GM21825 (cell line): ENCODE measurements around the gene TREML1.
"Not testable (repeated sequence)": the region's sequence is repeated elsewhere in the genome, so short reads cannot be mapped to it uniquely, and the experiment has no call there.

ENCODE experiments used
- ATAC-seq: cut with Tn5 transposase; IDR thresholded peaks from one replicate; pipeline ENCODE4 v1.9.1; 2021; ENCODE audit warnings: mild to moderate bottlenecking, moderate library complexity; ENCODE audit not compliant: unreplicated experiment

Gene TREML1

GRCh38 chr6:41153451-41153850, 696 bp downstream of the TREML1 start:
- ATAC-seq, result no peak

DNA sequence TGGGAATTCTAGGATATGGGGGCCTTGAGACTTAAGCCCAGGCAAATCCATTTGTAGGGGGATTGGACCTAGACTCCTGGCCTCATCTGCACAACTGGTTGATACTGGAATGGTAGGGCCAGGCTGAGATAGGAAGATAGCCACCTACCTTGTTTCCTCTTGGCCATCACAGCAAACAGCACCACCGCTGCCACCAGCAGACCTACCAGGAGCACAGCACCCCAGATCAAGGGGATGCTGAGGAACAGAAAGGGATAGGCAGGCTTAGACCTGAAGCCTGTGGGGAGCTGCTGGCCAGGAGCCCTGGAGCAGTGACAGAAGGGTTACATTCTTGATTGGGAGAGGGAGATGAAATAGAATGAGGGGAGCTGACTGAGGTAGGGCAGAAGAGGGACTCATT, 3.5 kb downstream of the TREML1 start:
- no peak for ATAC-seq

GRCh38 chr6:41147917-41148316, 6.2 kb downstream of the TREML1 start:
- ATAC-seq, result no peak

DNA sequence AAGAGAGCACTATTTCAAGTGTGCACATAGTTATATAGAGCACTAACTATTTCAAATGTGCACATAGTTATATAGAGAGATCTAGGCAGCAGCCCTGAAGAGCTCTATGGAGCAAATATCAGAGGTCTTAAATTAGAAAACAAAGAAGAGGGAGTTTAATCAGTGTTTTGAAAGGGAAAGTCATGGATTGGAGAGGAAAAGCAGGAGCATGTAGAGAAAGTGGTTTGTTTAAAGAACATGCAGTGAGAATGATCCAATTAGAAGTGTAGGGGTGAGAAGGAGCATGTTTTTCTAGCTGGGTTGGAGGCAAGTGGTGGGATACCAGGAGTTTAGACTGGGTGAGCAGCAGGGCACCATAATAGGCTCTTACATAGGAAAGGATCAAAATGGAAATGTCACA, 17.2 kb downstream of the TREML1 start:
- ATAC-seq, result no peak

GRCh38 chr6:41135062-41135832, 18.9 kb downstream of the TREML1 start:
- no peak for ATAC-seq

DNA sequence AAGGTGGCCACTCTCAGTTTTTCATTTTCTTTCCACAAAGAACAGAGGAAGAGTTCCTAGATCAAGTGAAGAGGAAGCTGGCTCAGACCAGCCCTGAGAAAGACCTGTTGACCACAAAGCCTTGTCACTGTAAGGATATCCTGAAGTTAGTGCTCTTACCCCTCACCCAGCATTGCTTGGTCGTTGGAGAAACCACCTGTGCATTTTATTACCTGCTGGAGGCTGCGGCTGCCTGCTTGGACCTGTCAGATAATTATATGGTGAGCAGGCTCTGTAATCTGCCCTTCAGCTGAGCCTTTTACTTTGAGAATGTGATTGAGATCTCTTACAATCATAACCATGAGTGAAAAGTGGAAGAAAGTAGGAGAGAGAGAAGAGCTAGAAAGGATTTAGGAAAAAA, 21.9 kb downstream of the TREML1 start:
- ATAC-seq, result no peak

- no peak for ATAC-seq
Observed at GRCh38 chr6:41125282-41125681, 28.9 kb downstream of the TREML1 start.

DNA sequence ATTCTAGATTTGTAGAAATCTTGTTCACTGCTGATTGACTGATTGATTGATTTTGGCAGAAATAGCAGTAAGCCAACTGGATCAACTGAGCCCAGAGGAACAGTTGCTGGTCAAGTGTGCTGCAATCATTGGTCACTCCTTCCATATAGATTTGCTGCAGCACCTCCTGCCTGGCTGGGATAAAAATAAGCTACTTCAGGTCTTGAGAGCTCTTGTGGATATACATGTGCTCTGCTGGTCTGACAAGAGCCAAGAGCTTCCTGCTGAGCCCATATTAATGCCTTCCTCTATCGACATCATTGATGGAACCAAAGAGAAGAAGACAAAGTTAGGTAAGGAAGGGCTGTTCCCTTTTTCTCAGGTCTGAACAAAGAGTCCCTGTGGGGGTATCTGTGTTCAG, 31.2 kb downstream of the TREML1 start:
- ATAC-seq, result no peak

DNA sequence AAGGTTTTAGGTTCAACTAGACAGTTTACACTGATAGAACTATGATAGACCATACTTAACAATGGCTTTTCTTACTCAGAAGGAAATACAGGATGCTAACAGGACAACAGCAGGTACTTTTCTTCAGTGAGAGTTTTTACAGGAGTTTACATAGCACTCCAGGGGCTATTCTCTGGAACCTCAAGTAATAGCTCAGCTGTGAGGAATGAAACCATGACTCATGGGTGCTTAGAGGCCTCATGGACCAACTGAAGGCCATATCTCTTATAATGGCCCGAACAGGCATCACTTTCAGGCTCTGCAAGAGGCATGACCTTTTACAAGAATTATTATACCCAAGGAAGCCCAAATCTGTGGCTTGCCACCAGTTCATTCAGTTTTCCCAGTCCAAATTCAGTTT, 31.8 kb downstream of the TREML1 start:
- no peak for ATAC-seq

DNA sequence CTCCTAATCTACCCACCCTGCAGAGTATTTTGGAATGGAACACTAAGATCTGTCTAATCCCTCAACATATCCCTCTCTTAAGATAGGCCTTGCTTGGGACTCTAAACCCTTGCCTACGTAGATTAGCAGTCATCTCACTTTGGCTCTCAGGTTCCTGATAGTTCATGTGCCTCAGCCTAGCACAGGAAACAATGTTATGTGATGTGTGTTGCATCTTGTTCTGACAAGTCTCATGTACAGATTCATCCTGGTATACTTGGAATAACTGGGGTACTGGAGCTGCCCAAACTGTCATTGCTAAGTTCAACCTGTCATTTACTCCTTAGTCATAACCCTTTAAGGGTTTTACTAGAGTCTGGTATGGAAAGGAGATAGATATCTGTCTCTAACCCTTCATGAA, 34.1 kb downstream of the TREML1 start:
- no peak for ATAC-seq

- no peak for ATAC-seq
Observed at GRCh38 chr6:41119508-41119907, 34.6 kb downstream of the TREML1 start.

DNA sequence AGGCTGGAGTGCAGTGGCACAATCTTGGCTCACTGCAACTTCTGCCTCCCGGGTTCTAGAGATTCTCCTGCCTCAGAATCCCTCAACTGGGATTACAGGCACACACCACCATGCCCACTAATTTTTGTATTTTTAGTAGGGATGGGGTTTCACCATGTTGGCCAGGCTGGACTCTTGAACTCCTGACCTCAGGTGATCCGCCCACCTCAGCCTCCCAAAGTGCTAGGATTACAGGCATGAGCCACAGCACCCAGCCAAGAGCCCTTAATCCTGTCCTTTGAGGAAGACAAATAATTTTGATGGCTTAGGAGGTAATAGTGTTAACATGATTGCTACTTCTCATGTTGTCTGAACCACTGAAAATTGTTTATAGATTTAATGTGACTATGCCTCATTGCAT, 39.1 kb downstream of the TREML1 start:
- ATAC-seq, result not testable (repeated sequence)

GRCh38 chr6:41111017-41111416, 43.1 kb downstream of the TREML1 start:
- no peak for ATAC-seq

- ATAC-seq, result no peak
Observed at GRCh38 chr6:41103847-41104246, 50.3 kb downstream of the TREML1 start.

- no peak for ATAC-seq
Observed at GRCh38 chr6:41100871-41101287, 53.3 kb downstream of the TREML1 start.
